HG03378 (cell line): ENCODE measurements around the gene SETBP1.

Source experiments
- ATAC-seq: cut with Tn5 transposase; IDR thresholded peaks from one replicate; pipeline ENCODE4 v1.9.1; 2021; ENCODE audit warnings: mild to moderate bottlenecking, moderate library complexity; ENCODE audit not compliant: unreplicated experiment

The SETBP1 gene

DNA sequence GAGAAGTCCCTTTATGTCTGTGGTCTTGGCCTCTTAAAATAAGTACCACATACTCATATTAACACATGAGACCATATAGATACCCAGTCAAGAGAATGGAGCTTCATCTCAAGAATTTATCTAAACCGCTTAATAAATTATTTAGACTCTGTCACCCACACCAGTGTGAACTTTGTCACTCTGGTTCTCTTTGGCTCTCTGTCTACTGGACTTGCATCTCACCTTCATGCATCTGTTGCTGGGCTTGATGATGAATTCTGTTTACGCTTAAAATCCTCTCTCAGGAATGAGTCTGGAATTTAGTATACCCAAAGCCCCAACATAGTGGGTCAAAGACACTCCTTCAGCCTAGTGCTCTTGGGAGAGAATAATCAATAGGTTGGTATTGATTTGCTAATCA, 73.9 kb downstream of the SETBP1 start:
- ATAC-seq, result no peak

DNA sequence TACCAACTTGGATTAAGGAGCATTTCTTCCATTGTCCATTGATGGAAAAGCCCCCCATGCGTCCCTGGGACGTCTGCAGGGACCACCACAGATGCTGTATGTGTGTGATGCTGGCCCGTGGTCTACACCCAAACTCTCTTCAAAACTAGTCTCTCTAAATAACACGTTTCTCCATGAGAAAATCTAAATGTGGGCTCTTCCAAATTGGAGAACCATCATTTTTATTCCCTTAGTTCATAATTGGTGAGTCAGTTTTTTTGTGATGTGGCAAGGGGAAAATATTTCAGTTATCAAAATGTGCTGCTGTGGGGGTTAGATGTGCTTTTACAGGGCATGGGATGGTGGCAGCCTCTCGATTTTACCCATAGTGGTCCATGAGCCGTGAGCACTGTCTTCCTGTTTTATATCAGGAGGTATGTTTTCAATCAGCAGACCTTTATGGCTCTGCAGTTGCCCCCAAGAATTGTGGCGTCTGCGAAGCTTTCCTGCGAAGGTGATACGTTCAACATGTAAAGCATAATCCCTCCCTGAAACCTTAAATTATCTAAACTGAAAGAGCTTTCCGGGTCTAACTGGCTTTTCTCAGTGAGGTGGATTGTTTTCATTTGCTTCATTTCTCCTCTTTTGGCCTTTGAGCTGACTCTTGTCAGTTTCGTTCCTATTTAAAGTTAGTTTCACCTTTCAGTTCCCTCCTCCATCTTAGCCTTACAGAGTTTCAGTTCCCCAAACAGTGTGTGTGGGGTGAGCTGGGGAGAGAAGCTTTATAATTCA, 78.4 kb downstream of the SETBP1 start:
- ATAC-seq, result peak; percentile 96

DNA sequence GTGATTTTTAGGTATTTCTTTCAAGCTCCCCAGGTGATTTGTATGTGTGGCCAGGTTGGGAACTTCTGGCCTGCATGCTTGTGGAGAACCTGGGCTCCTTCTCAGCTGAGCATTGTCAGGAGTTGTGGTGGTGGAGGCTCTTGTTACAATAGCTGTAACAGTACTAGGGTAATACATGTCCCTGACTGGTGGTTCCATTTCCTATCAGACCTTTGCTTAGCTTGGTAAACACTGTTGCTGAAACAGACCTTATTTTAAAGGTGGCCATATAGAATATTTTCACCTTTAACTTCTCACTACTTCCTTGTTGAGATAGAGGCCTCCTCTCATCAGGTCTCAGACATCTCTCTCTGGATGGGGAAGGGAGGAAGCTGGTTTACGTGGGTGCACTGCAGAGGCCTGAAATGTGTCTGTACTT, 79.2 kb downstream of the SETBP1 start:
- ATAC-seq, result peak; percentile 42

DNA sequence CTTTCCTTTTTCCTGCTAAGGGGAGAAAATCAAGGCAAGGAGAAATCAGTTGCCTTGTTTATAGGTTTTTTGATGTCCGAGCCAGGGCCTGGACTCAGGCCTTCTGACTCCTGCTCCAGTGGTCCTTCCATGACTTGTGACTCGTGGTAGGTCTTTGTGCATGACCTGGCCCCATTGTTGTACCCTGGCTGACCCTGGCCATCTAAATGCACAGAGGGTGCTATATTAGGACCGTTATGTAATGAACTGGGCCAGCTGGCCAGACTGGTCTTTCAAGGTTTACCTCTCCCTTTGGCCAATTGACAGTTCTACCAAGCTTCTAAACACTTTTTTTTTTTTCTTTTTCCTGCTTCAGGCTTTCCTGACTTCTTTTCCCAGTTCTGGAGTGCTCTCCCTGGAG, 81.1 kb downstream of the SETBP1 start:
- ATAC-seq, result no peak

DNA sequence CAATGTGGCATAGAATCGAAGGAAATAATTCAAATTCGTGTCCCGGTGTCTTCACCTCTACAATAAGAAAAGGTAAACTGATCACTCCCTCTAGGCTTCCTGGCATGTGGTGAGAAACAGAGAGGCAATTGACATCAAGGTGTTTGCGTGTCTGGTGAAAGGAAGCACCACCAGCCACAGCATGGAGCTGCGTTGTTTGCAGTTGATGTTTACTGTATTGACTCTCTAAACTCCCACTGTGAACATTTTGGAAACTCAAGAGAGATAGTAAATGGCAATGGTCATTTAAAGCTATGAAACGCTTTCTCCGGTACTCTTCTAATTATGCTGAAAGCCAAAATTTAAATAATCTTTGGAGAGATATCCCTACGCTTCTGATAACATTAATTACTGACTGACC, 82.6 kb downstream of the SETBP1 start:
- no peak for ATAC-seq

DNA sequence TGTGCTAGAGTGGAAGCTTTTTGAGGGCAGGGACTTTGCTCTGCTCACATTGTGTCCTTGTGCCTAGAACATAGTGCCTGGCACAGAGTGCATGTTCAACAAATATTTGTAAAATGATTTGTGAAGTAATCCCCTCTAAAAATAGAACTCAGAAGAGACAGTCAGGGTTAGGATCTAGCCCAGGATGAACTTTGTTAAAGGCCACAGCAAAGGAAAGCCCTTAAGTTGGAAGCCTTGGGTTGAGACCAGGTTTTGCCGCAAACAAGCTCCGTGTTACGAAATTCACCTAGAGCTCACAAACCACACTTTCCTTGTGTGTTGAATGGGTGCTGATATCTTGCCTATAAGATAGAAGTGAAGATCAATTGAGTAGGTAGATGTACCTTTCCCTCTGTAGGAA, 84.2 kb downstream of the SETBP1 start:
- no peak for ATAC-seq

DNA sequence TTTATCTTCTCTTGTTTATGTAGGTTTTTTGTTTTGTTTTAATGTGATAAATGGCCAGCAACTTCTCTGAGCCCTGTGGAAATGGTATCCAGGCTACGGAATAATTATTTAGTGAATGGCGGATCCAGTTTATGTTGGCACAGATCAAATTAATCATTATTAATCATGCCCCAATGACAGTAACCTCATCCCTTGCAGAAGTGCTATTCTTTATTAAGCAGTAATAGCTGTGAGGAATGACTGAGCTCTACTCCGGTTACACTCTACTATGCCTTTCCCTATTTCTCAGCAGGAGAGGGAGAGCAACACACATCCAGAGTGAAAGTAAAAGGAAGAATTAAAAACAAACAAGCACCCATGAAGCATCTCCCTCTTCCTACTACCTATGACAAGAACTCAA, 84.8 kb downstream of the SETBP1 start:
- no peak for ATAC-seq

DNA sequence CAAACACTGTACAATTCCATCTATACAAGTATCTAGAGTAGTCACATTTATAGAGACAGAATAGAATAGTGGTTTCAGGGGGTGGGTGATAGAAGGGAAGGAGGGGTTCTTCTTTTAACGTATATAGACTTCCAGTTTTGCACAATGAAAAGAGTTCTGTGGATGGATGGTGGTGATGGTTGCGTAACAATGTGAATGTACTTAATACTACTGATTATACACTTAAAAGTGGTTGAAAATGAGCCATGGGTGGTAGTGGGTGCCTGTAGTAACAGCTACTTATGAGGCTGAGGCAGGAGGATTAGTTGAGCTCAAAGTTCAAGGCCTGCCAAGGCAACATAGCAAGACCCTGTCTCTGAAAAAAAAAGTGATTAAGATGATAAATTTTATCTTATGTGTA, 85.8 kb downstream of the SETBP1 start:
- no peak for ATAC-seq

DNA sequence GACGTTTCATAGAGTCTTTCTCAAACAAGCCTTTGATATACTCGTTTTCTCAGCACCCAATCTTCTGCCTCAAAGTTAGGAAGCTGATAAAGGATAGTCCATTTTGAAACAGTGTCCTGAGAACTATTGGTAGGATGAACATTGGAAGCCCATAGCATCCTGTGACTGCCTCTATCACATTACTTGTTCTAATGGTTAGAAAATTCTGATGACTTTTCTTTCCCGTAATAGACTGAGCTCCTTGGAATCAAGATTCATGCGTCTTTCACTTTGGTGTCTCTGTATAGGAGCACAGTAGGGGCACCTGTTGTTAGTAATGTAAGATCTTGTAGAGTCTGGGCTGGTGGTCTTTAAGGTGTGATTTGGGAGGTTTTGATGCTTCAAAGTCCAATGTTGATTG, 87.1 kb downstream of the SETBP1 start:
- ATAC-seq, result no peak

DNA sequence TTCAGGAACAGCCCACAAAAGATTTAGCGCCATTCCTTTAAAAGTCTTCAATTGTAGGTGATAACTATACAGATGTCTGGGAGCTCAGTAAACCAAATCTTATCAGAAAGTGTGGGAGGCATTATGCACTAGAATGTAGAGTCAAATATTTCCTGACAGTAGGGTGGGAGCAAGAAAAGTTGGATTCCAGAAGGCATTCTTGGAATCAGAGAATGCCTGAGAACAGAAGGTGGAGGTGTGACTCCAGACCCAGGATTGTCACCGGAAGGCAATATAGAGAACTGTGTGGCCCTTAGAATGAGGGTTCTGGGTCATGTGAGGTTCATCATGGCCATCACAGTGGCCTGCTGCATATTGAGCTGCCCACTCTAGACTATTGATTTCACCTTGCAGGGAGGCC, 90.0 kb downstream of the SETBP1 start:
- no peak for ATAC-seq

DNA sequence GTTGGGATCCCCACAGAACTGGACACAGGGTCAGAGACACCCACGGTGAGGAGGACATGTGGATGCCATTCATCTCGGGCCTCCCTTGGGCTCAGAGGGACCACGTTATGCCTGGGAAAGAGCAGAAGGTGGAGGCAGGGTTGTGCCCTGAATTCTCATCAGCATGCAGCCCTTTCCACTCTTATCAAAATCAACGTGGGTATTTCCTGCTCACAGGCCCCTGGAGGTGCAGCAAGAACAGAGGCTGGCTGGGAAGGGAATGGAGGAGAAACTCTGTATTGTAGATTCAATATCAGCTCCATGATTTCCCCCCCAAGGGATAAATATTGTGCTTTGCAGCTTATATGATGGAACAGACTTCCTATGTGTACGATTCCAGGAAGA, 90.9 kb downstream of the SETBP1 start:
- ATAC-seq, result no peak

DNA sequence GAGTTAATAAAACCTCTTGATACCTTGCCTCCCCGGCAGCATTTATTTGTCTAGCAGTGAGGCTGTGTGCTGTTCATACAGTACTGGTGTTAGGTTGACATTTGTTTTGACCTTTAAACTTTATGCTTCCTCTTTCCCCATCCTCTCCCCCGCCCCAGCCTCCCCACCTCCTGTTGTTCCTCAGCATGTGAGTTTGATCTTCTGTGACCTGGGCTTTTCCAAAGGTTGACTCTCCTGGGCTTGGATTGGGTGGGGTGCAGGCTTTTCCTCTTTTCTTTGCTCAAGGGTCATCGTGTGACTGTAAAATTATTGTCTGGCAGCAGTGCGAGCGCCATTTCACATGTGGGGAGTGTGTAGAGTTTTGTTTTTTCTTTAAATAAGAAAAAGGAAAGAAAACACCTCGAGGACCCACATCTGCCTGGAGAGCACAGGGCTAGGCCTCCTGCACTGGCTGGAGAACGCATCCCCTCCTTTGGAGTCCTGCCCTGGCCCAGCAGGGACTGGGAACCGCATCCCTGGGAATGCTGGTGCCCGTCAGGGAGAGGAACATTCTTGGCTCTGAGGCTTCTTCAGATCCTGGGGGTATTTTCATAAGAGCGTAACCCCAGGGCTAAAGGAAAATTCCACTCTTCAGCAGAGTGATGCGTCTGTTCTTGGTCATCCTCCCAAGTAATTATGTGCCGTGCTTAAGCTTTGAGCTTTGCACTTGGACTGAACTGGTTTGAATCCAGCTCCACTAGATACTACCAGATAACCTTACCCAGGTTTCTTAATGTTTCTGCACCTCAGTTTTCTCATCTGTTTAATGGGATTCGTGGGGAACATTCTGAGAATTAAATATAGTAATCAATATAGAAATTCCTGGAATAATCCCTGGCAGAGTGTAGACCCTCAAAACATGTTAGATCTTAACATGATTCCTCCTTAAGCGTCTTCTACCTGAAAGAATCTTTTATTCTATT, 91.5 kb downstream of the SETBP1 start:
- ATAC-seq, result no peak

DNA sequence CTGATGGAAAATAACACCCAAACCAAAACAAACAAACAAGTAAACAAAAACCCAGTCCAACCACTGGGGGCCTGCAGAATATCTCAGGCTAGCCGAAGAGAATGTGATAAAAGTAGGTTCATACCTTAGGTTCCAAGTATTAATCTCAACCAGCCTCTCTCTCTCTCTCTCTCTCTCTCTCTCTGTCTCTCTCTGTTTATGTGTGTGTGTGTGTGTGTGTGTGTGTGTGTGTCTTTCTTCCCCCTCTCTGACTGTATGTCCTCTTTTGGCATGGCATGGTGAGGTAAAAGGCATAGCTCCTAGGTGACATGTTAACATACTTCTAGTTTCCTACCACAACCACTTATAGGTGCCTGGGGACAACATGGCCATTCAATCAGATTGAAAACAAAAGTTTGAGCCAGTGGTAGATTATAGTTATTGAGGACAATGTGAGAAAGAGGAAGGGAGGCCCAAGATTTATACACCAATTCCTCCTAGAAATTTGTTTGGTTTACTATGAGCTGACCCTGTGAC, 93.0 kb downstream of the SETBP1 start:
- ATAC-seq, result no peak

DNA sequence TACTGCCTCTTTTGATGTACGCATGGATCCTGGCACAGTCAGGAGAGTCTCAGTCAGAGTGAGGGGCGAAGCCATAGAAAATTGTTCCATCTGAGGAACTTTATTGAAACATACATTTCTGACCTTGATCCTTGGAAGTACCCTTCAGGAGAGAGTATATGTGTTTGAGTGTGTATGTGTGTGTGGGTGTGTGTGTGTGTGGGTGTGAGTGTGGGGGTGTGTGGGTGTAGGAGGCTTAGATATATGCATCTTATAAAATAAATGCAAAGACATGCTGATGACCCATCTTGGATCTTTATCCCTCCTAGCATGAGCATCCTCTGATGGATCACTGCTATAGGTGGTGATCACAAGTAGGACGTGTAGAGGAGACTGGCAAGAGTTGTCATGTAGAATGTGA, 93.5 kb downstream of the SETBP1 start:
- no peak for ATAC-seq

DNA sequence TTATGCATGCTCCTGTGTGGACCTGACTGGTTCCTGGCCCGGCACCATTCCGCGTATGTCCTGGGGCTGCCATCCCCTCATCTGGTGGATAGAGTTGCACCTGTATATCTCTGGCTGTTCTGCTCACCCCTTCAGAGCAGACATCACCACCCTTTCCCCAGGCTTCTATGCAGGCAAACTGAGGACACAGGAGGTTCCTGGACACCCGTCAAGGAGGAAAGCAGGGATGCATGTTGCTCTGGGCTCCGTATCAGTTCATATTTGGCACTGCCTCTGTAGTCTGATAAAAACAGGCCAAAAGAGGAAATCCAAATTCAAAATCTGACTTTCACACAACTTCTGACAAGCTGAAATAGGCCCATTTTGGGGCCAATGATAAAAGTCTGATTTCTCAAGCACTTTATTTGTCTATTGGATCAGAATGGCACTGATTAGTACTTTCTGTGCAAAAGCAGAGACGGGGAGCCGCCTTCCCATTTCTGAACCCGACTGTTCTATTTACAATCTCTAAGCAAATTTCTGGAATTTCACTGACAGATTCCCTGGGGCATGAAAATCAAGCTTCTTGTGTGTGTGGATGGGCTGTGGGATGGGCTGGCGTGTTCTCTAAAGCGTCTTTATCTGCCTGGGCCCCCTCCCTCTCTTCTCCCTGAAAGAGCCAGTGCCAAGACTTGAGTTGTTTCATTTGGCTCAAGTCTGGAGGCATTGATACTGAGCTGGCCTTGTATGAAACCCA, 96.9 kb downstream of the SETBP1 start:
- no peak for ATAC-seq

DNA sequence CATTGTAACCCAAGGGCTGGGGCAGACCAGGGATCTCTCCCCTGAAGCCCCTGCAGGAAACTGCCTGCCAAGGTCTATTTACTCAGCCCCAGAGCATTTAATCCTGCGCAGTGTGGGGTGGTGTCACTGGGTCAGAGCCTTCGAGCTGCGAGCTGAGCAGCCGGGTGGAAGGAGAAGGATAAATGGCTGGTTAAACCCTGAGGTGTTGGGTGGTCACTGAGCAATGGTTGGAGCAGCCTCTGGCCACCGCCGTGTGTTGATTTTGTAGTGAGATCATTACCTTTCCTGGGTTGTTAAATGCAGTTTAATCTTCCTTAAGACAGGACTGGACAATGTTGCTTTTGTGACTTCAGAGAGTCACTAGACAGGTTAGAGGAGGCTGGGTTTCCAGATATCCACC, 98.1 kb downstream of the SETBP1 start:
- no peak for ATAC-seq

DNA sequence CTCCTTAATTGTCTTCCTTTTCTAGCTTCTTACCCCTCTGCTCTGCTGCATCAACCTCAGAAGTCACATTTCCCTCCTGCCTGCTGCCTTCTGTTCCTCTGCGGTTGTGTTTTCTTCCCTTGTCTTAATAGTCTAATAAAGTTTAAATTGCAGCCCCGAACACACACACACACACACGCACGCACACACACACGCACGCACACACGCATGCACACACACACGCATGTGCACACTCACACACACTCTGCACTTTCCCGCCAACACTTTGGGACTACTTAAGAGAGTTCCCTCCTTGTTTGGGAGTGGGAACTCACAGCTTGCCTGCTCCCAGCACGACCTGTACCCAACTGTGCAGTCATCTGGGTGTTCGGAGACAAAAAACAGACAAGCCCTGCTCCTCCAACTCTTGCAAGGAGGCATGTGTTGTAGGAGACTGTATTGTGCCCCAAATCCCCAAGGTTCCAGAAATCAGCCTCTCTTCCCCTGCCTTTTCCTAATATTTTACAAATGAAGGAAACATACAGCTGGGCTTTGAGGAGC, 99.1 kb downstream of the SETBP1 start:
- no peak for ATAC-seq

DNA sequence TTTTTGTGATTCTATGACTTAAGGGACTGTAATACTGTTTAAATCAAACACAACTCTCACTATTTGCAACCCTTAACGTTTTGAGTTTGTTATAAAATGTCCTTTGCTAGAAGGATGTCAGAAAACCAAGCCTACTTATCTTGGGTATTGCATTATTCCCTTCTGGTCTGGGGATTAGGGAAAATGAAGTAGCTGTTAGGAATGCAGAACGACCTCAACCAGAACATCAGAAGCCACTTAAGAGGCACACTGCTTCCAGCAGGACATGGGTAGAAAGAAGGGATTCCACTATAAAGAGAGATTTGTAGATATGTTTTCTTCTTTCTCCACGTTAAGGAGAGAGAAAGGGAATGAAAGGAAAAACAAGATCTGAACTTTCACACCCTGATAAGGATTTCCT, 101.2 kb downstream of the SETBP1 start:
- no peak for ATAC-seq

DNA sequence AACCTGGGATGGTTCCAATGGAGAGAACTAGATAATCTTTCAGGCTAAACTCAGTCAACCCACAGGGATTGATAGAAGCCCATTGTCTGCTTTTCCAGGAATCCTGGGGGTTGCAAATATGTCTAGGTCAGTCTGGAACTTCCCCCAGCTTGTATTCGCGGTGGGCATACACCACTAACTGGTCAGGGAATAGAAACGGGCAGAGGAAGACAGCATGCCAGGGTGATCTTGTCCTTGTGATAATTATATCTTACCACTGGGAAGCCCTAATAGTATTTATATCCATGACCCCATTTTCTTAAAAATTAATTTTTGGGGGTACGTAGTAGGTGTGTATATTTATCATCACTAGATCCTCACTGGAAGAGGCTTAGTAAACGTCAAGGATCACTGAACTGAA, 101.9 kb downstream of the SETBP1 start:
- no peak for ATAC-seq

DNA sequence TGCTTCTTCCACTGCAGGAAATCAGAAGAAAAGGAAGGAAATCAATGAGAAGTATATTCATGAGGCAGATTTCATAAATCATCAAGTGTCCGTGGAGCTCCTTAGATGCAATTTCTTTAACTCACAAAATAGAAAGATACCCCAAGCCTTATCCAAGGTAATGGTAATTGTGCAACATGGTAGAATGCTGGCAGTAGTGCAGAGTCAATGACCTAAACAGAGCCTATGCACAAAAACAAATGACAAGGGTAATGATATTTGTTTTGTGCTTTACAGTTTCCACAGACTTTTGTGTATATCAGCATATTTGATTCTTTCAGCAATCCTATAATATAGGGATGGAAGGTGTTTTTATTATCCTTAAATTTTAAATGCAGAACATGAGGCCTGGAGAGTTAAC, 102.7 kb downstream of the SETBP1 start:
- ATAC-seq, result no peak

DNA sequence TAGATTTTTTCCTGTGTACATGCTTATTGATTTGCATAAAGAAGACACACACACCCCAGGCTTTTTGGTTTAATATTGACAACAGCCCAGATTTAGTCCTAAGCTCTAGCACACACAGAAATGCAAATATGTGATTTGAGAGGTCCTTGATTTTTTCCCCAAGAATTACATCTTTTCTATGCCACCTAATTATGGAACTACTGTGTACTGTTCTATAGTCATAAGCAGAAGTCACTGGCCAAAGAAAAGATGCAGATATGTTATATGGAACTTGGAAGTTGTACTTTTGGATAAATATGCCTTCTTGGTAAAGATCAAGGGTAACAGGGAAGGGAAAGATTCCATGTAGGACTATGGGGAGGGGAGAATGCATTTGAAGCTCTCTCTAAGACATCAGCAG, 105.6 kb downstream of the SETBP1 start:
- ATAC-seq, result peak; percentile 33
